HuH-7 (cell line): ENCODE measurements around the gene HLA-DQA1.
"Not testable (repeated sequence)": the region's sequence is repeated elsewhere in the genome, so short reads cannot be mapped to it uniquely, and the experiment has no call there.

Experiments
- DNase-seq: peaks from one replicate; pipeline ENCODE4 v3.0.0; 2011; ENCODE audit warnings: low spot score

HLA-DQA1 gene

DNA sequence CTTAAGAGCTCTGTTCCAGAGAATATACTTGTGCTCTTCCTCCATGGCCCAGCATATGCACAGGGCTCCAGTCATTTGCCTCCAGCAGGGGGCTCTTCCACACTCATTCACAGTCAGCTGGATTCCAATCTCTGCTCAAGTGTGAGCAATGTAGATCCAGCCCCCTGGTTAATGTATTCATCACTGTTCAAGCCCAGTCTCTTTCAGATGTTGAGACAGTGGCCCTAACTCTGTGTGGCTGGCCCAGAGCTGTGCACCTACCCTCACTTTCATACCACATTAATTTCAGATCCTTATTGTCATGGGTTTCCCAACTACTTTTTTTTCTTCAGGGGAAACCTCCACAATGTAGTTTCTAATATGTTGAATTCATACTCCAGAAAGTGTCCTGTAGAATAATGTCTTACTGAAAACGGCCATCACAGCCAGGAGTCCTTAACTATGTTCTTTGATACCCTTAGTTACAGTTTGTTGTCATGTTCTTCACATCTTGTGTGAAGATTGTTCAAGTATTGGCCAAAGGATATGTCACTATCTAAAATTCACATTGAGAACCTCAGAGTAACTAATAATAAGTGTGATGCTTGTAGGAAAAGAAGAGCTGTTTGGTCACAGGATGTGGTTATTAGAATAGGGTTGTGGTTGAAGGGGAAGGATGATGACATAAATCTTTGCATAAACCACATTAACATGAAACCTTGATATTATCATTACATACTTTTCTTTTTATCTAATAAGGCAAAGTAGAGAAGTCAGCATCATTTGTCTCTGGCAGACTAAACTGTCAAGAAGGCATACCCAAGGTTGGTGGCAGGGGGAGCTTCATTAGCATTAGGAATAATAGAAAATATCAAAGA, 14.4 kb upstream of the HLA-DQA1 start:
- DNase-seq = no peak

DNA sequence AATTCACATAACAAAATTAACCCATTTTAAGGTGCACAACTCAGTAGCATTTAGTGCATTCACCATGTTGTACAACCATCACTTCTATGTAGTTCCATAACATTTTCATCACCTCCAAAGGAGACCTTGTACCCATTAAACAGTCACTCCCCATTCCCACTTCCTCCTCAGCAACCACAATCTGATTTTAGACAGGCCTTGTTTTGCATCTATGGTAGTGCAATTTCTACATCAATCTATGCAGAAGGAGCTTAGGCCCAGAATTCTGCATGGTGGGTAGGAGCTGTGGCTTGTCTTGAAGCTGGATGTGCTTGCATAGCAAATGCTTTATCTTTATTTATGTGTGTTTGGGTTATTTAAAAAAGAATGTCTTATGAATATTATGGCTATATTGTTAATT, 13.5 kb upstream of the HLA-DQA1 start:
- no peak for DNase-seq

DNA sequence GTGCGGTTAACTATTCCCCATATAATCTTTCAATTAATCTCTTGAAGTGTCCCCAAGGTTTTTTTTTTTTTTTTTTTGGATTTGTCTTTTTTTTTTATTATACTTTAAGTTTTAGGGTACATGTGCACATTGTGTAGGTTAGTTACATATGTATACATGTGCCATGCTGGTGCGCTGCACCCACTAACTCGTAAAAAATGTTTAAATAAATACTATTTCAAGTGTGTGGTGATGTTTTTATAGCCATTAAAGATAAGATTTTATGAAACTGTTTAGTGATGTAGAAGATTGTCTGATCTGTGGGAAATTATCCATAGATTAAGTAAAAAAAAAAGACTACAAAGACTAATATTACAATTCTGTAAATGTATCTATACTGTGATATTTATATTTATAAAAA, 12.6 kb upstream of the HLA-DQA1 start:
- no peak for DNase-seq

DNA sequence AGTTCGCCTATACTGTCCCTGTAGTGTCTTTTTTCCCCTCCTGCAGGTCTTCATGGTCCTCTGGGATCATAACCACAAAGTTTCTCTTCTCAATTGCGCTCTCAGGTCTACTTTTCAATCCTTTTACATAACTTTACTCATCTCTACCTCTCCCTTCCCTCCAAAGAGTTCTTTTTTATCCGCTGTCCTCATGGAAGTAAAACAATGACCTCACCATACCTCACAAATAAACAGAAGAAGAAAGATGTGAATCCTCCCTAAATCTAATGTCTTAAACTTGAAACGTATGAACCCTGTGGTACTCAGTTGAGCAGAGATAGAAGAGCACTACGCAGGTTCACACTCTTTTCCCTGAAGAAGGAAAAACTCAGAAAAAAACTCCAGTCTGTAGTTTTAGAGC, 12.1 kb upstream of the HLA-DQA1 start:
- no peak for DNase-seq

DNA sequence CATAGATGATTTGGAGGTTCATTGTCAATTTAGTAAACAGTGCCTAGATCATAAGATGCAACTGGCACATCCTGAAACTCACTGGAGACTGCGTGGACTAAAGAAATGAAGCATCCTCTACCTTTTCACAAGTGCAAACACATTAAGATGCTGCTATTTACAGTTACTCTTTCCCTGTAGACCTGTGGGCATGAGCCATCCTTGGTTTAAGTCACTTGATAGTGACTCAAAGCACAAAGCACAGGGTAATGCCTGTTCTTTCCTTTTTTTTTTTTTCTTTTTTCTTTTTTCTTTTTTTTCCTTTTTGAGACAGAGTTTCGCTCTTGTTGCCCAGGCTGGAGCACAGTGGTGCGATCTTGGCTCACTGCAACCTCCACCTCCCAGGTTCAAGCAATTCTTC, 10.0 kb upstream of the HLA-DQA1 start:
- DNase-seq = no peak

DNA sequence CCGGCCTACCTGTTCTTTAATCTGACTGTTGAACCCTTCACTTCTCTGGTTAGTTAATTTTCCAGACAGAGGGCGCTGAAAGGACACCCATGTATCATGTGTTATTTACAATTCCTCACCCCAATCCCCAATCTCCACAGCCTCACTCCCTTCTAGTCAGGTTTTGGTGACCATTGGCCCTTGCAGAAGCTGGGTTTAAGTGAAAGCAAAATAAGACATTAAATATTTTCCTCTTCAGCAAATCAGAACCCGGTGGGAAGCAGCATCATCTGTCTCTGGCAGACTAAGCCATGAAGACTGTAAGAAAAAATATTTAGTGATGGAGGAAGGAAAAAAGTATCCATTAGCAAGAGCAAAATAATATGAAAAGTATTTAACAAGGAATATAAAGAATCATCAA, 9.4 kb upstream of the HLA-DQA1 start:
- no peak for DNase-seq

DNA sequence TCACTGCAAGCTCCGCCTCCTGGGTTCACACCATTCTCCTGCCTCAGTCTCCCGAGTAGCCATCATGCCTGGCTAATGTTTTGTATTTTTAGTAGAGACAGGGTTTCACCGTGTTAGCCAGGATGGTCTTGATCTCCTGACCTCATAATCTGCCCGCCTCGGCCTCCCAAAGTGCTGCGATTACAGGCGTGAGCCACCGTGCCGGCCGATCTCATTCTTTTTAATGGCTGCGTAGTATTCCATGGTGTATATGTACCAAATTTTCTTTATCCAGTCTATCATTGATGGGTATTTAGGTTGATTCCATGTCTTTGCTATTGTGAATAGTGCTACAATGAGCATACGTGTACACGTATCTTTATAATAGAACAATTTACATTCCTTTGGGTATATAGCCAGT, 7.4 kb upstream of the HLA-DQA1 start:
- DNase-seq = not testable (repeated sequence)

DNA sequence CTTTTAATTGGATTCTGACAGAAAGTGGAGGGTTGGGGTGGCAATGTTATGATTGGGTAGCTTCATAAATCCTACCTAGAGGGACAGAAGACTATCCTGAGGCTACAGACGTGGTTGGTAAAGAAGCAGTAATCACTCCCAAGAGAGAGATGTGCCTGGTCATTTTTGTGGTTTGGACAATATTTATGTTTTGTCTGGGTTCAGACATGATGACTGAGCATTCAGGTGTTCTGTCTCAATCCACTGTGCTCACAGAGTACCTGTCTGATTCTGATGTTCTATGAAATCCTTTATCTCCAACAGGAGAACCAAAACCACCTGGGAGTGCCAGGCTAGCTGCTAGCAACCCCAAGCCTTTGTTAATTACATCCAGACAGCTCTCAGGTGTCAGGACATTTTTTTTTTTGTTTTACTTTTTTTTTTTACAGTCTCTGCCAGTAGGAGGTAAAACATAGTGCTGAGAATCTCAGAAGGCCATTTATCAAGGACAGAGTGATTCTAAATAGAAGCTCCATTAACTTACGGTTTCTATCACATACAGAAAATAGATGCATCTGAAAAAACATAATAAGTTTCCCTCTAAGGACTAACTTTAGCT, 1.6 kb upstream of the HLA-DQA1 start:
- no peak for DNase-seq

DNA sequence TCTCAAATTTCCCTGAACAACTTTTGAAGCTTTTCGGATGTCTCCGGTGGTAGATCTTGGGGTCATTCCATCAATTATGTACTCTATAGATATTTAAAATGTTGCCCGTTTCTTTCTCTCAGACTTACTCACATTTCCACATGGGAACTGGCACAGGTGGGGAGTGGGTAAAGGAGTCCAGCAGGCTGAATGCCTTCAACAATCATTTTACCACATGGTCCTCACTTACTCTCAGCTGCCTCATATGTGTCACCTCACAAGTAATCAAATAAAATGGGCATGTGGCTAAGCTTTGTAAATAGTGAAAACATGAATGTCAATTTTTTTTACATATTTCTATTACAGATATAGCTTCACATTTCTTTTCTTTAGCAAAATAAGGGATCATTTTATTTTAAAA, 677 bp downstream of the HLA-DQA1 start:
- DNase-seq = no peak

DNA sequence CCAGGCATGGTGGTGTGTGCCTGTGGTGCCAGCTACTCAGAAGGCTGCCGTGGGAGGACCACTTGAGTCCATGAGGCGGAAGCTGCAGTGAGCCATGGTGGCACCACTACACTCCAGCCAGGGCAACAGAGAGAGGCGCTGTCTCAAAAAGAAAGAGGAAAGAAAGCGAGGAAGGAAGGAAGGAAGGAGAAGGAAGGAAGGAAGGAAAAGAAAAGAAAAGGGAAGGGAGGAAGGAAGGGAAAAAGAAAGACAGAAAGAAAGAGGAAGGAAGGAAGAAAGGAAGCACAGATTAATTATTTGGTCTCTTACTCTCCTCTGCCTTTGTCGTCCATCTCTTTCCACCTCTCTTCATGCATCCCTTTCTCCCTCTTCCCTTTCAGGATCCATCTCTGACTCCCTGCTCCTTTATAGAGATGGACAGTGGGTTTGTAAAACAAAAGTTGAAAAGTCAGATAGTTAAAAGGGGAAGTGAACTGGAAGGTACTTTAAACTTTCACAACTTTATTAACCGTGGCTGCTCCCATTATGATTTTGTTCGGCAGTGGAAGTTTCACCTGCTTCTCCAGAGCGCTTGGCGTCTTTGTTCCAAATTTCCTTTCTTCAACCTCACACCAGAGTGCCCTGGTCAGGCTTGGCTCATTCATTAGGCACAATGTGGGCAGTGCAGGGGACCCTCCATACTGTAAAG, 1.5 kb downstream of the HLA-DQA1 start:
- DNase-seq = no peak

DNA sequence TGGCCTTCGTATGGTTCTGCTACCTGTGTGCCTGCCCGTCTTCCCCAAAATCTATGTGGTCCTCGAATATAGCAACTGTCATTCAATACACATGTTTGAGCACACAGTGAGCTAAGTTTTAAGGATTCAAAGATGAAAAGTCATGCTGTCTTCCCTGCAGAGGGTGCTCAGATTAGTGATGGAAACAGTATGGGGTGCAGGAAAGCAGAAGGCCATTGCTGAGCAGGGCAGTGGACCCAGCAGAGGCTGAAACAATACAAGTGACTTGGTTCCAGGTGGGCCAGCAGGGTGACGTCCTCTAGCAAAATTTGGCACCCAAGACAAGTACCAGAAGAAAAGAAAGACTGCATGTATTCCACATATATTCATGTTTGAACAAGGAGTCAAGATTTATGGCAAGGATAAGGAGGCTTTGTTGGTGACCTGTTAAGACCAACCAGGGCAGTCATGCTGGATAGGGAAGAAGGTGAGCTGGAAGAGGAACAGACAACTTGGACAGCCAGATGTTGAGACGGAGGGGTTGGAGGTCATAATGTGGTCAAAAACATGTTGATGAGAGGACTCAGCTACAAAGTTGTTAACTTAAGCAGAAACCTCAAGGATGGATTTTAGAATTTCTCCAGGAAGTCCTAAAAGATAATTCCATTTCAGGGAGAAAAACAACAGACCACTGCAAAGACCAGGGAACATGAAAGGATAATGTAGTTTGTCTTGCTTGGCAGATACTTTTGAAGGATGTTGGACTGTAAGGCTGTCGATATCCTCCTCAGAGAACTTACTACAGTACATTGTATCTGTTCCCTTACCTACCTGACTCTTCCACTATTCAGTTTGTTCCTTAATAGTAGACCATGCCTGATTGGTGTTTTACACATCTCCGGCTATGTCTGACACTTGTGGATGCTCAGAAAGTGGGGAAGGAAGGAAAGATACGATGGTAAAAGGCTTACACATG, 2.5 kb downstream of the HLA-DQA1 start:
- no peak for DNase-seq

DNA sequence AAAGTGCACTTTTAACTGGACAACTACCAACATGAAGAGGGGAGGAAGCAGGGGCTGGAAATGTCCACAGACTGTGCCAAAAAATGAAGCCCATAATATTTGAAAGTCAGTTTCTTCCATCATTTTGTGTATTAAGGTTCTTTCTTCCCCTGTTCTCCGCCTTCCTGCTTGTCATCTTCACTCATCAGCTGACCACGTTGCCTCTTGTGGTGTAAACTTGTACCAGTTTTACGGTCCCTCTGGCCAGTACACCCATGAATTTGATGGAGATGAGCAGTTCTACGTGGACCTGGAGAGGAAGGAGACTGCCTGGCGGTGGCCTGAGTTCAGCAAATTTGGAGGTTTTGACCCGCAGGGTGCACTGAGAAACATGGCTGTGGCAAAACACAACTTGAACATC, 3.9 kb downstream of the HLA-DQA1 start:
- no peak for DNase-seq

DNA sequence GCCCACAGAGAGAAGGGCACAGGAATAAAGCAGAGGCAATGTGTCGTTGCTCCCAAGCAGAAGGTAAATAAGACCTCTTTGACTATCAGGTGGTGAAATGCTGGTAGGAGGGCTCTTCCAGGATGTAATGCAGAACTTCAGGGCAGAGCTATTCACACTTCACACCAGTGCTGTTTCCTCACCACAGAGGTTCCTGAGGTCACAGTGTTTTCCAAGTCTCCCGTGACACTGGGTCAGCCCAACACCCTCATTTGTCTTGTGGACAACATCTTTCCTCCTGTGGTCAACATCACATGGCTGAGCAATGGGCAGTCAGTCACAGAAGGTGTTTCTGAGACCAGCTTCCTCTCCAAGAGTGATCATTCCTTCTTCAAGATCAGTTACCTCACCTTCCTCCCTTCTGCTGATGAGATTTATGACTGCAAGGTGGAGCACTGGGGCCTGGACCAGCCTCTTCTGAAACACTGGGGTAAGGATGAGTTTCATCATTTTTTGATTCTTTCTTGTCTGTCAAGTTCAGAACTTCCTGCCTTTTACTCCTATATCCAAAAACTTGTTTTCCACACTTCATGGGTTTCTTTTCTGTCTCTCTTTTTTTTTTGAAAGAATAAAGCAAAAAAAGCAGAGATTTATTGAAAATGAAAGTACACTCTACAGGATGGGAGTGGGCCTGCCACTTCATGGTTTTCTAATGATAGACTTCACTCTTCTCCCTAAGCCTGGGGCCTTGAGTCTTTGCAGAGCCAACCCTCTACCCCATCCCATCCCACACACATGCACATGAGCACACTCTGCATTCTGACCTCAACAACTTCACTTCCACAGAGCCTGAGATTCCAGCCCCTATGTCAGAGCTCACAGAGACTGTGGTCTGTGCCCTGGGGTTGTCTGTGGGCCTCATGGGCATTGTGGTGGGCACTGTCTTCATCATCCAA, 4.8 kb downstream of the HLA-DQA1 start:
- not testable (repeated sequence) for DNase-seq

DNA sequence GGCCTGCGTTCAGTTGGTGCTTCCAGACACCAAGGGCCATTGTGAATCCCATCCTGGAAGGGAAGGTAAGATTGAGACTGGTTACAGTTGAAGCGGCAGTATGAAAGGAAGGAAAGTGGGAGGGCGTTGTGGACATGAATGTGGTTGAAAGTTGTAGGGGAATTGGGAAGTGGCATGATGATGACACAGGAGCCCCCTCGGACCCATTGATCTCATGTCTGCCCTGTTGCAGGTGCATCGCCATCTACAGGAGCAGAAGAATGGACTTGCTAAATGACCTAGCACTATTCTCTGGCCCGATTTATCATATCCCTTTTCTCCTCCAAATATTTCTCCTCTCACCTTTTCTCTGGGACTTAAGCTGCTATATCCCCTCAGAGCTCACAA, 5.5 kb downstream of the HLA-DQA1 start:
- no peak for DNase-seq

DNA sequence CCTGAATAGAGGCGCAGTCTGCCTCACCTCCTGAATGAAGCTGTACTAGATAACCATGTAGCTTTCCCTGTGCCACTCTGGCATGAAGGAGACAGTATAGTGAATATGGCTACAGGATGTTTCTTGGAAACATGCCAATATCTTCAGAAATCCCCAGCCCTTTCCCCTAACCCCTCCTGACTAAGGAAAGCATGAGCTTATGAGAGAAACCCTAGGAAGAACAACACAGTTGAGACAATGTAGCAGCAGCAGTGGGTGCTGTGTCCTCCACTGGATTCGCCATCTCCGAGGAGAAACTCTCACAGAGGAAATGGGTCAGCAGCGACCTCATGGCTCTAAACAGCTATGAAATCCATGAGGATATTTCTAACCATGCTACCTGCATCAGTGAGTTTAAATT, 6.7 kb downstream of the HLA-DQA1 start:
- DNase-seq = no peak

DNA sequence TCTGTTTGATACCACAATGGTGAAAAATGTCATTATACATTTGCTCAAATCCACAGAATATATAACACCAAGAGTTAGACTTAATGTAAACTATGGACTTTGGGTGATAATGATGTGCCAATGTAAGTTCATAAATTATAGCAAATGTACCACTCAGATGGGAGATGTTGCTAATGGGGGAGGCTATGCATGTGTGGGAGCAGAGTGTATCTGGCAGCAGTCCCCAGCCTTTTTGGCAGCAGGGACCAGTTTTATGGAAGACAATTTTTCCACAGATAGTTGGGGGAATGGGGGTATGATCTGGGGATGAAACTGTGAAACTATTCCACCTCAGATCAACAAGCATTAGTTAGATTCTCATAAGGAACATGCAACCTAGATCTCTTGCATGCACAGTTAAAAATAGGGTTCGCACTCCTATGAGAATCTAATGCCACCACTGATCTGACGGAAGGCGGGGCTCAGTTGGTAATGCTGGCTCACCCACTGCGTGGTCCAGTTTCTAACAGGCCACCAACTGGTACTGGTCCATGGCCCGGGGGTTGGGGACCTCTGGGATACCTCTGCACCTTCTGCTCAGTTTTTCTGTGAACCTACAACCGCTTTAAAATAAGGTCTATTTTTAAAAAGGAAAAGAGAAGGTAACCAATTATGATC, 8.0 kb downstream of the HLA-DQA1 start:
- DNase-seq = no peak

DNA sequence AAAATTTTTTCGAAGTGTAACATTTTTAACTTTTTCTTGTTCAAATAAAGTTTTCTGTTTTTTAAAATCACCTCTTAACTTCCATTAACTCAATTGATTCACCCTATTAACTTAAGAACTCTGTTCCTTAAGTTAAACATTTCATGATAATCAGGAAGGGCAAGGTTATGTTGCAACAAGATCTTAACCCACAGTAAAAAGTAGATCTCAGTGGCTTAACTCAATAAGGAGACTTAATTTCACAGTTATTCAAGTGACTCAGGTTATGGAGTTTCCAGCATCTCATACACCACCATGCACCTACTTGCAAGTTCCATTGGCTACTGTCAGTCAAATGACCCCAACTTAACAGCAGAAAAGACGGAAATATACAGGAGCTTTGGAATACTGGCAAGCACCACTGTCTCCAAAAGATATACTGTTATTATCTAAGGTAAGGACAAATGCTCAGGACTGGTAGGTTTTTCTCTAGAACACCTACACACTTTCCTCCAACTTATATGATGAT, 18.1 kb downstream of the HLA-DQA1 start:
- DNase-seq = no peak

DNA sequence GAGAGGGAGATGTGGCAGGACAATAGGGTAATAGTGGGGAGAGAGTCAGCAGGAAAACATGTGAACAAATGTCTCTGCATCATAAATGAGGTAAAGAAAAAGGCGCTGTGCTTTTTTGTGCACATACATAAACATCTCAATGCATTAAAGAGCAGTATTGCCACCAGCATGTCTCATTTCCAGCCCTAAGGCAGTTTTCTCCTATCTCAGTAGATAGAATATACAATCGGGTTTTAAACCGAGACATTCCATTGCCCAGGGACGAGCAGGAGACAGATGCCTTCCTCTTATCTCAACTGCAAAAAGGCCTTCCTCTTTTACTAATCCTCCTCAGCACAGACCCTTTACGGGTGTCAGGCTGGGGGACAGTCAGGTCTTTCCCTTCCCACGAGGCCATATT, 20.1 kb downstream of the HLA-DQA1 start:
- DNase-seq = not testable (repeated sequence)

DNA sequence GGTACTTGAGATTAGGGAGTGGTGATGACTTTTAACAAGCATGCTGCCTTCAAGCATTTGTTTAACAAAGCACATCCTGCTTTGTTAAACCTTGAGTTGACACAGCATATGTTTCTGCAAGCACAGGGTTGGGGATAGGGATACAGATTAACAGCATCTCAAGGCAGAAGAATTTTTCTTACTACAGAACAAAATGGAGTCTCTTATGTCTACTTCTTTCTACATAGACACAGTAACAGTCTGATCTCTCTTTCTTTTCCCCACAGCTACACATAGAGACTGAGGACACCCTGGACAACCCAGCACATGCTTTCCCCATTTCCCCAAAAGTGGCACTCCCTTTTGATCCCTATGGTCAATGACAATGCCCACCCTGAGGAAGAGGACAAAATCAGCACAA, 20.6 kb downstream of the HLA-DQA1 start:
- DNase-seq = not testable (repeated sequence)

DNA sequence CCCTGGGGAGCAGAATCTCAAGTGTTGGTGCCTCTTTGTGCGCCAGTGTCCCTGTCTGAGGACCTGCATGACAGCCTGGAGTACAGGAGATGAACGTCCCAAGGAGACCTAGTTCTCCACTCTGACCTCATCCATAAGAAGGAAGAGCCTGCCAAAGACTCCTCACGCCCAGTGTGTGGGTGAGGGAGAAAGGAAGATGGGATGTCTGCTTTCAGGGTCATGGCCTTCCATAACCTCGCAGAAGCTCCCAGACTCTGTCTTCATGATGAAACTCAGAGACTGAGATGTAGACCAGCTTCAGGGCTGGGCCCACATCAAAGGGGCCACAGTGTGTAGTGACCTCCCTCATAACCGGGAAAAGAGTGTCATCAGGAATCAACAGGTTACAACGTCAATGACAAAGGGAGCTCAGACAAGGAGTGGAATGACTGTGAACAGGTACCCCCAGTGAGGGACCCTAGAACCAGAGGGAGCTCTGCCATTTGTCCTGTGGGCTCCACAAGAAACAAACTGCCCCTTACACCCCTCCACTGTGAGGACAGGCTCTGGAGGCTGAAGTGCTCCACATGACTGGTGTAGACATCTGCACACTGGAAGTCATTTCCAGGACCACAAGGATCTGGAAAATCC, 21.2 kb downstream of the HLA-DQA1 start:
- DNase-seq = no peak
